Activated CD4-positive, alpha-beta T cell treated with anti-CD3 and anti-CD28 coated beads, Interleukin-2, amount 10 ng/mL, durations not matched to agents 24 days and 14 days (primary cell): Measurements from ENCODE around the gene FXR2. TPM values are rescaled to one million over a fixed set of nuclear protein-coding genes. Genes with fewer than 3 reads are reported as not detected.

Source experiments
- DNase-seq: peaks from one replicate; pipeline ENCODE4 v3.0.0; 2022
- H3K27ac Mint-ChIP-seq: one replicate; pipeline ENCODE4 v1.8.0; 2022; ENCODE audit warnings: mild to moderate bottlenecking, mixed read lengths
- H3K27me3 Mint-ChIP-seq: one replicate; pipeline ENCODE4 v1.8.0; 2022; ENCODE audit warnings: mixed read lengths
- H3K36me3 Mint-ChIP-seq: one replicate; pipeline ENCODE4 v1.8.0; 2022; ENCODE audit warnings: low read depth, mild to moderate bottlenecking, mixed read lengths
- H3K4me1 Mint-ChIP-seq: one replicate; pipeline ENCODE4 v1.8.0; 2021; ENCODE audit warnings: mixed read lengths
- H3K4me3 Mint-ChIP-seq: one replicate; pipeline ENCODE4 v1.8.0; 2022; ENCODE audit warnings: mild to moderate bottlenecking, moderate library complexity, mixed read lengths
- H3K9me3 Mint-ChIP-seq: one replicate; pipeline ENCODE4 v1.8.0; 2021; ENCODE audit warnings: mixed read lengths
- intact Hi-C: fragments of 100-400 bp; cut with micrococcal nuclease; formaldehyde crosslinking; loops from one replicate; pipeline ENCODE4 v1.15.1; 2023
- total RNA-seq: library from RNA; stranded (reverse); gene quantifications from 2 replicates; pipeline ENCODE4 v1.2.3, GENCODE V29; 2022

The FXR2 gene
- total RNA-seq, 1 donor from 2014 or later: 64.4 TPM

DNA sequence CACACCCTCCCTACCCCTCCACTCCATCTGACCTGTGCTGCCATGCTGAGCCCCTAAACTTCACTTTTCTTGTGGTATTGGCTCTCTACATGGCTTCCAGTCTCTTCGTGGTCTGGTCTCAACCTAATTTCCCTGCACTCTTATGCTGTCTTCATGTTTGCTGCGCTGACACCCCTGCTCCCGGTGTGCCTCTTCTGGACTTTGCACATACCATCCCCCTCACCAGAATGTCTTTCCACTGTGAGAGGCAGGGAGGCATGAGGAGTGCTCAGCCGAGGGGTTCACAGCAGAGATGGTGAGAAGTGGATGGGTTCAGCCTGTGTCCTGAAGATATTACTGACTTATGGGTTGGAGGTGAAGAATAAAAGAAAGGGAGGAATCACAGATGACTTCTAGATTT lies 63.3 kb downstream of the FXR2 start:
- Mint-ChIP-seq H3K27me3 (no peaks in the 10 kb centered on the region), H3K4me3 (peak overlapping the region; percentile 73), H3K4me1 (peaks cover 62% of the 10 kb centered on the region), H3K36me3 (peaks cover 26% of the 10 kb centered on the region), H3K27ac (peak overlapping the region; percentile 87), H3K9me3 (no peaks in the 10 kb centered on the region)
- DNase-seq: peak; percentile 64
- intact Hi-C loops: no loop called here

GRCh38 chr17:7550344-7550743 lies 64.4 kb downstream of the FXR2 start:
- no peak for DNase-seq
- intact Hi-C loops: no loop called here
- H3K27me3 Mint-ChIP-seq: no peaks in the 10 kb centered on the region
- no peaks in the 10 kb centered on the region for H3K9me3 Mint-ChIP-seq
- H3K27ac Mint-ChIP-seq: peak overlapping the region; percentile 65
- H3K4me3 Mint-ChIP-seq: peak overlapping the region; percentile 83
- peaks cover 21% of the 10 kb centered on the region for H3K36me3 Mint-ChIP-seq
- H3K4me1 Mint-ChIP-seq: peaks cover 57% of the 10 kb centered on the region

- intact Hi-C loops: loop anchor here (2.0 kb wide), 1 partner anchor 65 kb away; the partner anchor contains the start of gene POLR2A
- no peaks in the 10 kb centered on the region for H3K9me3 Mint-ChIP-seq
- peak; percentile 80 for DNase-seq
- no peaks in the 10 kb centered on the region for H3K27me3 Mint-ChIP-seq
- H3K4me1 Mint-ChIP-seq: peaks cover 53% of the 10 kb centered on the region
- peak overlapping the region; percentile 65 for H3K27ac Mint-ChIP-seq
- H3K4me3 Mint-ChIP-seq: peak overlapping the region; percentile 83
- peaks cover 16% of the 10 kb centered on the region for H3K36me3 Mint-ChIP-seq
Measured at GRCh38 chr17:7549401-7550055, 65.2 kb downstream of the FXR2 start.

- intact Hi-C loops: loop anchor here (2.0 kb wide), 1 partner anchor 64 kb away; the partner anchor contains the start of gene POLR2A
- H3K4me3 Mint-ChIP-seq: peak within 1 kb of the TSS; percentile 83
- peak; percentile 89 for DNase-seq
- peaks cover 14% of the 10 kb centered on the region for H3K36me3 Mint-ChIP-seq
- peaks cover 50% of the 10 kb centered on the region for H3K4me1 Mint-ChIP-seq
- no peaks in the 10 kb centered on the region for H3K27me3 Mint-ChIP-seq
- H3K9me3 Mint-ChIP-seq: no peaks in the 10 kb centered on the region
- H3K27ac Mint-ChIP-seq: peak within 1 kb of the TSS; percentile 83
Measured at GRCh38 chr17:7548585-7549400, 65.9 kb downstream of the FXR2 start, which contains the start of gene TNFSF12. TNFSF12 (plus strand) TSS chr17:7549058; CDS start chr17:7549154, 96 bp downstream.

- Mint-ChIP-seq H3K27me3 (peaks cover 11% of the 10 kb centered on the region), H3K9me3 (no peaks in the 10 kb centered on the region), H3K4me3 (no peak overlapping the region), H3K36me3 (no peaks in the 10 kb centered on the region), H3K4me1 (peaks cover 17% of the 10 kb centered on the region), H3K27ac (no peak overlapping the region)
- DNase-seq: no peak
- intact Hi-C loops: no loop called here
Measured at GRCh38 chr17:7544911-7545310, 69.8 kb downstream of the FXR2 start.

Other genes starting within 250 kb of the FXR2 start
- gene TNK1, start 233.8 kb downstream of the FXR2 start, total RNA-seq: 5.3 and 5.5 TPM in 2 replicates
- gene PLSCR3, start 220.4 kb downstream of the FXR2 start, total RNA-seq: 75.5 and 79.8 TPM in 2 replicates
- 47.4 and 59.3 TPM in 2 replicates for gene TMEM256, start 210.8 kb downstream of the FXR2 start, total RNA-seq
- 2.9 and 3.0 TPM in 2 replicates for gene NLGN2, start 207.1 kb downstream of the FXR2 start, total RNA-seq
- gene SPEM1, start 194.6 kb downstream of the FXR2 start, total RNA-seq: not detected in 2 replicates
- not detected in 2 replicates for gene SPEM2, start 189.3 kb downstream of the FXR2 start, total RNA-seq
- not detected in 2 replicates for gene SPEM3, start 186.0 kb downstream of the FXR2 start, total RNA-seq
- 12.8 and 12.9 TPM in 2 replicates for gene TMEM102, start 179.5 kb downstream of the FXR2 start, total RNA-seq
- gene FGF11, start 175.4 kb downstream of the FXR2 start, total RNA-seq: 9.4 and 9.5 TPM in 2 replicates
- 6.1 and 7.2 TPM in 2 replicates for gene CHRNB1, start 169.8 kb downstream of the FXR2 start, total RNA-seq
- 16.0 and 16.1 TPM in 2 replicates for gene ZBTB4, start 135.3 kb downstream of the FXR2 start, total RNA-seq
- not detected in 2 replicates for gene SLC35G6, start 133.5 kb downstream of the FXR2 start, total RNA-seq
- gene POLR2A, start 130.5 kb downstream of the FXR2 start, total RNA-seq: 226 and 230 TPM in 2 replicates
- gene TNFSF12, start 65.8 kb downstream of the FXR2 start, total RNA-seq: 21.5 and 21.8 TPM in 2 replicates
- 2.4 and 3.5 TPM in 2 replicates for gene TNFSF13, start 56.1 kb downstream of the FXR2 start, total RNA-seq
- 89.7 and 93.0 TPM in 2 replicates for gene SENP3, start 53.0 kb downstream of the FXR2 start, total RNA-seq
- gene CD68, start 35.3 kb downstream of the FXR2 start, total RNA-seq: 3.2 and 3.5 TPM in 2 replicates
- 92.5 and 104 TPM in 2 replicates for gene MPDU1, start 31.0 kb downstream of the FXR2 start, total RNA-seq
- 0.43 TPM in 1 of 2 replicates, not detected in the other for gene SOX15, start 24.8 kb downstream of the FXR2 start, total RNA-seq
- gene SAT2, start 12.9 kb upstream of the FXR2 start, total RNA-seq: 16.5 and 17.7 TPM in 2 replicates
- gene SHBG, start 15.2 kb upstream of the FXR2 start, total RNA-seq: not detected in 2 replicates
- 0.14 and 0.37 TPM in 2 replicates for gene ATP1B2, start 36.0 kb upstream of the FXR2 start, total RNA-seq
- gene TP53, start 72.6 kb upstream of the FXR2 start, total RNA-seq: 177 and 178 TPM in 2 replicates
- 33.8 and 35.0 TPM in 2 replicates for gene WRAP53, start 73.6 kb upstream of the FXR2 start, total RNA-seq
- 0.05 TPM in 1 of 2 replicates, not detected in the other for gene EFNB3, start 90.3 kb upstream of the FXR2 start, total RNA-seq
- not detected in 2 replicates for gene DNAH2, start 102.8 kb upstream of the FXR2 start, total RNA-seq
- gene KDM6B, start 219.3 kb upstream of the FXR2 start, total RNA-seq: 121 and 128 TPM in 2 replicates
- 6.1 and 7.1 TPM in 2 replicates for gene TMEM88, start 240.2 kb upstream of the FXR2 start, total RNA-seq
- 45.2 and 47.5 TPM in 2 replicates for gene NAA38, start 242.7 kb upstream of the FXR2 start, total RNA-seq
- 12.7 and 14.0 TPM in 2 replicates for gene CYB5D1, start 243.1 kb upstream of the FXR2 start, total RNA-seq